ENCODE data around the gene SLC6A3. TPM values are rescaled to one million over a fixed set of nuclear protein-coding genes. Genes with fewer than 3 reads are reported as not detected.
"Not testable (repeated sequence)": the region's sequence is repeated elsewhere in the genome, so short reads cannot be mapped to it uniquely, and the experiment has no call there.

SLC6A3 gene
- total RNA-seq, 2 experiments from 2014 or later = not detected

DNA sequence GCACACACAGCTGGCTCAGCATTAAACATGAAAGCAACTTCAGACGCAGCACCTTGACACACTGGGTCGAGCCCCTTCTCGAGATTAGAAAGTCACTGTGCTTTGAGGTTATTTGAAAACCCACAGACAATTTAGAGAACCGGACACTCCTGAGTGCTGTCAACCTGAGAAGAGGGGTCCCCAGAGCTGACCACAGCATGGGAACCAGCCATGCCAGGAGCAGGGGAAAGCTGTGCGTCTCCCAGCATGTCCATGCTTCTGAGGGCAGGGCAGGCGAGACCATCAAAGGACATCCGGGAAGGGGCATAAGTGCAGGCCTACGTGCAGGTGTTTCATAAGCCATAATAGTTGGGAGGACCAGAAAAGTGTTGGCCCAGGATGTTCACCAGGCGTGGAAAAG lies 20.5 kb downstream of the SLC6A3 start:
- Mint-ChIP-seq H3K9me3 (ENCODE audit: low read depth) (peaks cover 26% of the 10 kb centered on the region), H3K27me3 (peaks cover 2% of the 10 kb centered on the region), H3K27ac (no peak overlapping the region), H3K4me1 (no peaks in the 10 kb centered on the region), H3K36me3 (ENCODE audit: low read depth) (peaks cover 7% of the 10 kb centered on the region), H3K4me3 (no peak overlapping the region)
- ChIA-PET CTCF (no interaction called here), POLR2A (no interaction called here)
- ATAC-seq = no peak
- intact Hi-C loops (cut with DNase I, micrococcal nuclease) = no loop called here
- no peak for DNase-seq

DNA sequence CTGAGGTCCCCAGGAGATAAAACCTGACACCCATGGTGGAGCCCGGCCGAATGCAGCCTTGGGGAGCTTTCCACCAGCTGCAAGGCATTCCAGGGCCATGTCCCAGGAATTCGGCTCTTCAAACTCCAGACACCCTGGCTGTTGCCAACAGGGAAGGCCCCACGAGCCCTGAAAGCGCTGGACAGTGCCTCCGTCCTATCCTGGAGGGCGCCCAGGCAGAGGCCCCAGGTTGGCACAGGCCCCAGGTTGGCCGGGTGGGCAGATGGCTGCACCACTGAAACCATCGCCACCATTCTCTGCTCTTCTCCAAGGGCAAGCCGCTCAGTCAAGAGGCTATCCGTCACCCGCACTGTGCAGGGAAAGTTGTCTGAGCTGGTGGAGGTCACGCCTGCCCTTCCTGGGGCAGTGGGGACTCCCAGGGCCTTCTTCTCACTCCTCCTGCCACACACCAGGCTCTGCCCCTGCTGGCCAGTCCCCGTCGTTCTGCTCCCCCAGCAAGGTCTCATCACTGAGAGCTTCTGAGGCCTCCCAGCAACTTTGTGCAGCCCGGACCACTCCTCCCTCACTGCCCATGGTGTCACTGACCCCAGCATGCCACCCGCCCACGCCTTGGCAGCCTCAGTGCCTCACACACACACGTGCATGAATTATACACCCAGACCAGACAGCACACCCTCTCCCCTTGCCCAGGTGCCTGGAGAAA lies 21.2 kb downstream of the SLC6A3 start:
- intact Hi-C loops (cut with DNase I, micrococcal nuclease) = no loop called here
- ATAC-seq (no peak), DNase-seq (no peak)
- H3K27me3 Mint-ChIP-seq = peaks cover 2% of the 10 kb centered on the region
- H3K36me3 Mint-ChIP-seq (ENCODE audit: low read depth) = peaks cover 7% of the 10 kb centered on the region
- H3K9me3 Mint-ChIP-seq (ENCODE audit: low read depth) = peaks cover 20% of the 10 kb centered on the region
- CTCF ChIA-PET = no interaction called here
- H3K4me3 Mint-ChIP-seq = no peak overlapping the region
- H3K4me1 Mint-ChIP-seq = no peaks in the 10 kb centered on the region
- no peak overlapping the region for H3K27ac Mint-ChIP-seq
- POLR2A ChIA-PET = no interaction called here

DNA sequence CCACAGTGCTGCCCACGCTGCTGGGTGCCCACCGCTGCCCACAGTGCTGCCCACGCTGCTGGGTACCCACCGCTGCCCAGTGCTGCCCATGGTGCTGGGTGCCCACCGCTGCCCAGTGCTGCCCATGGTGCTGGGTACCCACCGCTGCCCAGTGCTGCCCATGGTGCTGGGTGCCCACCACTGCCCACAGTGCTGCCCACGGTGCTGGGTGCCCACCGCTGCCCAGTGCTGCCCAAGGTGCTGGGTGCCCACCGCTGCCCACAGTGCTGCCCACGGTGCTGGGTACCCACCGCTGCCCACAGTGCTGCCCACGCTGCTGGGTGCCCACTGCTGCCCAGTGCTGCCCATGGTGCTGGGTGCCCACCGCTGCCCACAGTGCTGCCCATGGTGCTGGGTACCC lies 22.7 kb downstream of the SLC6A3 start:
- POLR2A ChIA-PET; H3K4me1 Mint-ChIP-seq; H3K4me3 Mint-ChIP-seq; DNase-seq; H3K27ac Mint-ChIP-seq; H3K27me3 Mint-ChIP-seq; ATAC-seq; CTCF ChIA-PET; intact Hi-C loops (cut with DNase I, micrococcal nuclease); H3K36me3 Mint-ChIP-seq (ENCODE audit: low read depth): not testable (repeated sequence)
- peaks cover 12% of the 10 kb centered on the region for H3K9me3 Mint-ChIP-seq (ENCODE audit: low read depth)

- intact Hi-C loops (cut with DNase I, micrococcal nuclease) = no loop called here
- CTCF ChIA-PET = no interaction called here
- Mint-ChIP-seq H3K4me1 (no peaks in the 10 kb centered on the region), H3K27me3 (peaks cover 2% of the 10 kb centered on the region), H3K36me3 (ENCODE audit: low read depth) (no peaks in the 10 kb centered on the region), H3K4me3 (no peak overlapping the region), H3K27ac (no peak overlapping the region), H3K9me3 (ENCODE audit: low read depth) (peaks cover 9% of the 10 kb centered on the region)
- ATAC-seq = no peak
- DNase-seq = no peak
- POLR2A ChIA-PET = no interaction called here
Observed at GRCh38 chr5:1421521-1422341, 23.5 kb downstream of the SLC6A3 start.

GRCh38 chr5:1420211-1421195 lies 24.7 kb downstream of the SLC6A3 start:
- no peak for DNase-seq
- intact Hi-C loops (cut with DNase I, micrococcal nuclease) = no loop called here
- CTCF ChIA-PET = interaction anchor here (0.6 kb wide), 1 partner anchor 16 kb away, joined by 5 read pairs; no protein-coding TSS in a partner anchor
- no peak for ATAC-seq
- Mint-ChIP-seq H3K27ac (no peak overlapping the region), H3K27me3 (no peaks in the 10 kb centered on the region), H3K36me3 (ENCODE audit: low read depth) (no peaks in the 10 kb centered on the region), H3K4me3 (no peak overlapping the region), H3K9me3 (ENCODE audit: low read depth) (peaks cover 1% of the 10 kb centered on the region), H3K4me1 (no peaks in the 10 kb centered on the region)
- POLR2A ChIA-PET = no interaction called here

- Mint-ChIP-seq H3K27me3 (no peaks in the 10 kb centered on the region), H3K27ac (no peak overlapping the region), H3K4me3 (no peak overlapping the region), H3K4me1 (no peaks in the 10 kb centered on the region), H3K36me3 (ENCODE audit: low read depth) (no peaks in the 10 kb centered on the region), H3K9me3 (ENCODE audit: low read depth) (no peaks in the 10 kb centered on the region)
- ChIA-PET POLR2A (no interaction called here), CTCF (no interaction called here)
- DNase-seq = no peak
- no peak for ATAC-seq
- intact Hi-C loops (cut with DNase I, micrococcal nuclease) = no loop called here
Observed at GRCh38 chr5:1419476-1420210, 25.6 kb downstream of the SLC6A3 start.

DNA sequence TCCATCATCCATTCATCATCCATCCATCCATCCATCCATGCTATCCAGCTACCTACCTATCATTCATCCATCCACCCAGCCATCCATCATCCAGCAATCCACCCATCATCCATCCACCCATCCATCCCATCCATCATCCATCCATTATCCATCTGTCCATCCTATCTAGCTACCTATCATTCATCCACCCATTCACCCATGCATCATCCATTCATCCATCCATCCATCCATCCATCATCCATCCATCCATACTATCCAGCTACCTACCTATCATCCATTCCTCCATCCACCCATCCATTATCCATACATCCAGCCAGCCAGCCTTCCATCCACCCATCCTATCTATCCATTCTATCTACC lies 26.3 kb downstream of the SLC6A3 start:
- ChIA-PET CTCF (no interaction called here), POLR2A (no interaction called here)
- no peak for DNase-seq

GRCh38 chr5:1418238-1418920 lies 26.9 kb downstream of the SLC6A3 start:
- ChIA-PET CTCF (no interaction called here), POLR2A (no interaction called here)
- Mint-ChIP-seq H3K9me3 (ENCODE audit: low read depth) (no peaks in the 10 kb centered on the region), H3K4me1 (no peaks in the 10 kb centered on the region), H3K27me3 (no peaks in the 10 kb centered on the region), H3K36me3 (ENCODE audit: low read depth) (no peaks in the 10 kb centered on the region), H3K4me3 (no peak overlapping the region), H3K27ac (no peak overlapping the region)
- ATAC-seq (no peak), DNase-seq (no peak)
- intact Hi-C loops (cut with DNase I, micrococcal nuclease) = no loop called here

More for the DNA sequence above, 26.3 kb downstream of the SLC6A3 start:
- Mint-ChIP-seq H3K9me3 (ENCODE audit: low read depth) (no peaks in the 10 kb centered on the region), H3K4me3 (no peak overlapping the region), H3K27me3 (no peaks in the 10 kb centered on the region), H3K27ac (no peak overlapping the region), H3K36me3 (ENCODE audit: low read depth) (no peaks in the 10 kb centered on the region), H3K4me1 (no peaks in the 10 kb centered on the region)
- ATAC-seq = no peak
- intact Hi-C loops (cut with DNase I, micrococcal nuclease) = no loop called here

GRCh38 chr5:1417586-1418225 lies 27.5 kb downstream of the SLC6A3 start:
- Mint-ChIP-seq H3K36me3 (ENCODE audit: low read depth) (no peaks in the 10 kb centered on the region), H3K4me1 (no peaks in the 10 kb centered on the region), H3K9me3 (ENCODE audit: low read depth) (no peaks in the 10 kb centered on the region), H3K27me3 (no peaks in the 10 kb centered on the region), H3K27ac (no peak overlapping the region), H3K4me3 (no peak overlapping the region)
- ChIA-PET CTCF (no interaction called here), POLR2A (no interaction called here)
- intact Hi-C loops (cut with DNase I, micrococcal nuclease) = no loop called here
- ATAC-seq (no peak), DNase-seq (no peak)

DNA sequence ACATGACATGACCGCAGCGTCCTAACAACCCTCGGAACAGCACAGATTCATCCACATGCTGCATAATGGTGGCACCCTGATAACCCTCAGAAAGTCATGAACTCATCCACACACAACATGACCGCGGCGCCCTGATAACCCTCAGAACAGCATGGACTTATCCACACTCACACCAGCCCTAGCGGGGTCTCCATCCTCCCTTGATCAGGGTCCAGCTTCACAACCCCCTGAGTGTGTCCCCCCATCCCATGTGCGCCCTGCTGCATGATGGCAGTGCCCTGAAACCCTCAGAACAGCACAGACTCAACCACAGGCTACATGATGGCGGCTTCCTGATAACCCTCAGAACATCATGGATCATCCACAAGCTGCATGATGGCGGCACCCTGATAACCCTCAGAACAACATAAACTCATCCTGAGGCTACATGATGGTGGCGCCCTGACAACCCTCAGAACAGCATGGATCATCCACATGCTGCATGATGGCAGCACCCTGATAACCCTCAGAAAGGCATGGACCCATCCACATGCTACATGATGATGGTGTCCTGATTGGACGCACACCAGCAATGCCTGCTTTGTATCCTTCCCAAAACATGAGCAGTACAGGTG lies 28.3 kb downstream of the SLC6A3 start:
- ChIA-PET CTCF (no interaction called here), POLR2A (no interaction called here)
- intact Hi-C loops (cut with DNase I, micrococcal nuclease) = no loop called here
- H3K27ac Mint-ChIP-seq = no peak overlapping the region
- DNase-seq (no peak), ATAC-seq (no peak)
- no peaks in the 10 kb centered on the region for H3K36me3 Mint-ChIP-seq (ENCODE audit: low read depth)
- H3K4me3 Mint-ChIP-seq = no peak overlapping the region
- no peaks in the 10 kb centered on the region for H3K9me3 Mint-ChIP-seq (ENCODE audit: low read depth)
- H3K4me1 Mint-ChIP-seq = no peaks in the 10 kb centered on the region
- no peaks in the 10 kb centered on the region for H3K27me3 Mint-ChIP-seq
